NCI-H1417 treated with DMSO at 0.1 percent for 48 hours (cell line): Measurements from ENCODE around the gene VWA3A.

Experiments
- DNase-seq: peaks from one replicate; lab custom pipeline; 2025; lab: John Stamatoyannopoulos, UW

The VWA3A gene

GRCh38 chr16:22204091-22204655 lies 111.8 kb downstream of the VWA3A start:
- no peak for DNase-seq

GRCh38 chr16:22205577-22206012 lies 113.3 kb downstream of the VWA3A start:
- no peak for DNase-seq

- DNase-seq: peak; percentile 64
Observed at GRCh38 chr16:22206013-22206841, 113.9 kb downstream of the VWA3A start, which contains the start of gene EEF2K. TSS of gene EEF2K (plus strand) at chr16:22206278. CDS start at chr16:22225730, 19,452 bp downstream.
